H1 (cell line): ENCODE data around the gene MIPOL1. TPM values are rescaled to one million over a fixed set of nuclear protein-coding genes. Genes with fewer than 3 reads are reported as not detected.

Source experiments
- CTCF ChIA-PET: fragments of 300-600 bp; sonication (Branson Sonifier 250); formaldehyde crosslinking; loops from one replicate; lab custom pipeline; 2021; ENCODE audit not compliant: partially characterized antibody; lab: Charles Lee
- POLR2A ChIA-PET: fragments of 300-600 bp; sonication (Branson Sonifier 250); formaldehyde crosslinking; loops from one replicate; lab custom pipeline; 2021; ENCODE audit warnings: inconsistent platforms; ENCODE audit not compliant: partially characterized antibody; lab: Charles Lee
- DNase-seq, 2 experiments: peaks; one replicate each; pipeline versions ENCODE4 v3.0.0 to v3.0.0-alpha.2; 2010 to 2022; ENCODE audit warnings: low spot score in 2 of 2, low read depth in 1 of 2, mixed read lengths in 1 of 2
- FAIRE-seq: peaks from 2 replicates; lab custom pipeline; 2011; peaks lifted over from hg19 to GRCh38; lab: Jason Lieb, UNC
- H2AFZ ChIP-seq: 2 replicates; pipeline ENCODE4 v1.8.1; 2012; ENCODE audit warnings: low read length, inconsistent platforms
- H2AK5ac ChIP-seq: 2 replicates; pipeline ENCODE4 v1.6.1; 2013; ENCODE audit warnings: low read depth, low read length
- H2BK120ac ChIP-seq: replicated peaks from 2 replicates; pipeline ENCODE3; 2013; ENCODE audit warnings: low read depth, low read length, inconsistent platforms
- H2BK12ac ChIP-seq: 2 replicates; pipeline ENCODE4 v1.6.1; 2013; ENCODE audit warnings: low read depth, low read length
- H2BK15ac ChIP-seq: 2 replicates; pipeline ENCODE4 v1.6.1; 2013; ENCODE audit warnings: low read length
- H2BK20ac ChIP-seq: 2 replicates; pipeline ENCODE4 v1.6.1; 2013; ENCODE audit warnings: low read length
- H2BK5ac ChIP-seq: 2 replicates; pipeline ENCODE4 v1.6.1; 2013; ENCODE audit warnings: low read depth, low read length
- H3K14ac ChIP-seq: 2 replicates; pipeline ENCODE4 v1.6.1; 2013; ENCODE audit warnings: inconsistent platforms; ENCODE audit not compliant: insufficient read length
- H3K18ac ChIP-seq: 2 replicates; pipeline ENCODE4 v1.6.1; 2013; ENCODE audit warnings: low read length; ENCODE audit errors: extremely low read depth
- H3K23ac ChIP-seq: 2 replicates; pipeline ENCODE4 v1.6.1; 2013; ENCODE audit warnings: inconsistent platforms; ENCODE audit not compliant: insufficient read length
- H3K23me2 ChIP-seq: 2 replicates; pipeline ENCODE4 v1.6.1; 2013; ENCODE audit warnings: low read depth, low read length
- H3K27ac ChIP-seq: 2 replicates; pipeline ENCODE4 v1.6.1; 2011; ENCODE audit warnings: low read depth, low read length, inconsistent platforms
- H3K27me3 ChIP-seq, 4 experiments: replicated peaks in 1 of 4; 1 replicate in 1 of 4; 2 replicates in 3 of 4; pipeline versions ENCODE4 v1.6.1 to v1.8.1; 2011 to 2013; ENCODE audit warnings: low read length in 3 of 4, mild to moderate bottlenecking in 3 of 4, inconsistent platforms in 2 of 4, mixed read lengths in 2 of 4, moderate library complexity in 1 of 4; ENCODE audit not compliant: control insufficient read depth in 3 of 4, insufficient read depth in 3 of 4; ENCODE audit errors: extremely low read depth in 1 of 4
- H3K36me3 ChIP-seq, 4 experiments: 2 replicates each; pipeline versions ENCODE4 v1.6.1 to v1.8.1; 2011 to 2013; ENCODE audit warnings: mild to moderate bottlenecking in 4 of 4, low read length in 3 of 4, moderate library complexity in 2 of 4, control low read depth in 1 of 4, inconsistent platforms in 1 of 4; ENCODE audit not compliant: insufficient read depth in 4 of 4, control insufficient read depth in 2 of 4
- H3K4ac ChIP-seq: replicated peaks from 2 replicates; pipeline ENCODE3; 2013; ENCODE audit warnings: low read length, low read depth, mixed read lengths, inconsistent platforms; ENCODE audit not compliant: insufficient read length
- H3K4me1 ChIP-seq, 4 experiments: replicated peaks in 1 of 4; 1 replicate in 1 of 4; 2 replicates in 3 of 4; pipeline versions ENCODE4 v1.6.1 to v1.8.1; 2011 to 2013; ENCODE audit warnings: low read length in 3 of 4, inconsistent platforms in 2 of 4, mixed read lengths in 1 of 4; ENCODE audit not compliant: insufficient read depth in 4 of 4, control insufficient read depth in 3 of 4
- H3K4me2 ChIP-seq, 2 experiments: 2 replicates each; pipeline versions ENCODE4 v1.6.1 to v1.8.1; 2011 to 2013; ENCODE audit warnings: low read depth in 2 of 2, low read length in 2 of 2, control low read depth in 1 of 2, inconsistent platforms in 1 of 2, mild to moderate bottlenecking in 1 of 2; ENCODE audit not compliant: insufficient read depth in 1 of 2
- H3K4me3 ChIP-seq, 4 experiments: fragments of 200-600, 300-600 bp in 1 of 4; sonication (generic), shearing (Covaris generic), sonication (Bioruptor Twin) in 1 of 4; 2 replicates each; pipeline versions ENCODE4 v1.5.1 to v1.8.1; 2011 to 2016; ENCODE audit warnings: low read length in 4 of 4, low read depth in 3 of 4, control low read depth in 2 of 4, inconsistent platforms in 2 of 4, mild to moderate bottlenecking in 2 of 4, mixed read lengths in 1 of 4, moderate library complexity in 1 of 4; ENCODE audit not compliant: insufficient read depth in 2 of 4; ENCODE audit errors: extremely low read depth in 1 of 4
- H3K56ac ChIP-seq: replicated peaks from 2 replicates; pipeline ENCODE3; 2013; ENCODE audit warnings: low read depth, mild to moderate bottlenecking, mixed read lengths, low read length, inconsistent platforms; ENCODE audit not compliant: insufficient read length
- H3K79me1 ChIP-seq: 2 replicates; pipeline ENCODE4 v1.6.1; 2013; ENCODE audit warnings: low read depth, low read length, control low read depth
- H3K79me2 ChIP-seq, 2 experiments: 2 replicates each; pipeline versions ENCODE4 v1.6.1 to v1.8.1; 2012 to 2013; ENCODE audit warnings: low read length in 2 of 2, mild to moderate bottlenecking in 2 of 2, inconsistent platforms in 1 of 2; ENCODE audit not compliant: insufficient read depth in 2 of 2, control insufficient read depth in 1 of 2
- H3K9ac ChIP-seq, 4 experiments: replicated peaks in 1 of 4; 1 replicate in 1 of 4; 2 replicates in 3 of 4; pipeline versions ENCODE4 v1.6.1 to v1.8.1; 2011 to 2013; ENCODE audit warnings: low read depth in 3 of 4, low read length in 3 of 4, control low read depth in 2 of 4, mild to moderate bottlenecking in 2 of 4, moderate library complexity in 2 of 4, inconsistent platforms in 1 of 4; ENCODE audit errors: extremely low read depth in 1 of 4
- H3K9me3 ChIP-seq, 2 experiments: 2 replicates each; pipeline versions ENCODE4 v1.6.1 to v1.8.1; 2012 to 2013; ENCODE audit warnings: mild to moderate bottlenecking in 2 of 2, moderate library complexity in 2 of 2, control low read depth in 1 of 2, inconsistent platforms in 1 of 2, low read depth in 1 of 2, low read length in 1 of 2, mixed read lengths in 1 of 2; ENCODE audit not compliant: insufficient read depth in 2 of 2
- H4K20me1 ChIP-seq, 2 experiments: replicated peaks in 1 of 2; 2 replicates each; pipeline versions ENCODE3 to v1.8.1; 2011 to 2013; ENCODE audit warnings: inconsistent platforms in 2 of 2, low read length in 2 of 2, mild to moderate bottlenecking in 1 of 2; ENCODE audit not compliant: insufficient read depth in 2 of 2, control insufficient read depth in 1 of 2
- H4K5ac ChIP-seq: 2 replicates; pipeline ENCODE4 v1.6.1; 2013; ENCODE audit warnings: low read length, low read depth, mixed read lengths, inconsistent platforms; ENCODE audit not compliant: insufficient read length
- H4K8ac ChIP-seq: 2 replicates; pipeline ENCODE4 v1.8.0; 2013; ENCODE audit warnings: mild to moderate bottlenecking, moderate library complexity, low read length, inconsistent platforms; ENCODE audit not compliant: insufficient read depth; ENCODE audit errors: extremely low read depth
- H4K91ac ChIP-seq: replicated peaks from 2 replicates; pipeline ENCODE3; 2013; ENCODE audit warnings: low read length, mixed read lengths, inconsistent platforms; ENCODE audit not compliant: insufficient read length
- CBX8 ChIP-seq: fragments of 300-800, 300-1000 bp; sonication (generic); IDR thresholded peaks from 2 replicates; pipeline ENCODE4 v1.7.1; 2016; ENCODE audit warnings: low read depth, low read length, borderline replicate concordance
- MAFK ChIP-seq: IDR thresholded peaks from 2 replicates; pipeline ENCODE4 v1.6.1; 2012; ENCODE audit warnings: low read depth, mild to moderate bottlenecking, improper control_type of control experiment, low read length
- RFX5 ChIP-seq: IDR thresholded peaks from 2 replicates; pipeline ENCODE4 v1.6.1; 2011; ENCODE audit warnings: low read depth, low read length, improper control_type of control experiment, borderline replicate concordance
- SAP30 ChIP-seq: fragments of 300-600 bp; sonication (generic); IDR thresholded peaks from 2 replicates; pipeline ENCODE4 v1.7.1; 2012; ENCODE audit warnings: low read length, moderate library complexity, mild to moderate bottlenecking, inconsistent platforms; ENCODE audit not compliant: insufficient read depth, insufficient replicate concordance
- SIRT6 ChIP-seq: IDR thresholded peaks from one replicate; pipeline ENCODE4 v1.7.1; 2012; ENCODE audit warnings: low read length, inconsistent platforms
- WGBS, 2 experiments: shearing (Covaris generic) in 1 of 2; methylation state at CpG; one replicate each; pipeline versions ENCODE4 v1.1.6 to v1.1.7; 2013 to 2015; ENCODE audit warnings: low lambda C conversion rate in 2 of 2, mixed read lengths in 2 of 2, inconsistent platforms in 1 of 2, low coverage in 1 of 2, missing lambda C conversion rate in 1 of 2; ENCODE audit not compliant: insufficient replicate concordance in 2 of 2, insufficient coverage in 1 of 2, insufficient read length in 1 of 2; ENCODE audit errors: extremely low coverage in 1 of 2, missing lambda C conversion rate in 1 of 2; 5-methylcytosine and 5-hydroxymethylcytosine counted together
- polyA plus RNA-seq, 7 experiments: library from polyadenylated mRNA; depleted of rRNA in 3 of 7; stranded (reverse) in 5 of 7; unstranded in 2 of 7; fragments of >200 nt in 5 of 7; fragments of 200-250 nt in 2 of 7; gene quantifications; 1 replicate in 5 of 7; 2 replicates in 1 of 7; 4 replicates in 1 of 7; pipeline versions ENCODE4 v1.2.1 to v1.2.3, GENCODE V29; 2011 to 2013; ENCODE audit warnings: missing spikeins in 2 of 7, mixed read lengths in 2 of 7
- total RNA-seq: library from RNA; stranded (reverse); fragmentation: NEBNext Ultra II Directional; extraction: Animal tissue kit (Norgen Biotek cat#: 25700); gene quantifications from 2 replicates; pipeline ENCODE4 v1.2.1, GENCODE V29; 2021

MIPOL1 gene
- total and polyA plus RNA-seq, 2 of the 8 experiments (the other 6 are each of a cell fraction or from before 2014, with no cell fraction given), result 2.8 to 23.9 TPM

- Histone ChIP-seq H4K91ac (no peak overlapping the region), H4K5ac (no peak overlapping the region), H3K23ac (no peak overlapping the region), H2AFZ (no peak overlapping the region), H3K14ac (no peak overlapping the region), H2BK12ac (no peak overlapping the region), H3K9ac (no peak overlapping the region), H3K56ac (no peak overlapping the region), H4K8ac (no peak overlapping the region), H2BK20ac (no peak overlapping the region), H3K4me2 (no peak overlapping the region), H2BK5ac (no peak overlapping the region), H3K27ac (no peak overlapping the region), H2BK120ac (no peak overlapping the region), H3K4me3 (no peak overlapping the region), H2BK15ac (no peak overlapping the region), H3K36me3 (no peaks in the 10 kb centered on the region; a peak in 1 of 8 replicates), H3K4ac (no peak overlapping the region), H3K27me3 (no peaks in the 10 kb centered on the region), H3K79me2 (peaks cover 0 to 9% of the 10 kb centered on the region in 2 experiments; a peak in 1 of 4 replicates), H4K20me1 (no peaks in the 10 kb centered on the region), H2AK5ac (no peak overlapping the region), H3K79me1 (peaks cover 4% of the 10 kb centered on the region; the same call in 1 of the 2 replicates), H3K9me3 (no peaks in the 10 kb centered on the region), H3K18ac (no peak overlapping the region), H3K23me2 (no peaks in the 10 kb centered on the region), H3K4me1 (no peaks in the 10 kb centered on the region; a peak in 1 of 7 replicates)
- ChIA-PET POLR2A (no interaction called here), CTCF (no interaction called here)
- TF ChIP-seq RFX5, result no peak
- TF ChIP-seq SIRT6, result no peak
- TF ChIP-seq CBX8, result no peak
- TF ChIP-seq MAFK, result no peak
- TF ChIP-seq SAP30, result no peak
- WGBS, 2 experiments, result 91% methylated on average over 2 of the region's 2 CpGs; no CpG with 5 or more reads in 1 of the 2 experiments
- FAIRE-seq, result no peak
- no peak for DNase-seq
Measured at GRCh38 chr14:37157987-37158386, 39.8 kb upstream of the MIPOL1 start.
